OCI-LY7 (cell line): ENCODE measurements around the gene MSANTD1.

Experiments used
- CTCF ChIP-seq: fragments of 200-600 bp; sonication (generic); conservative IDR thresholded peaks from 2 replicates; pipeline ENCODE4 v1.5.1; 2014; ENCODE audit warnings: mild to moderate bottlenecking, antibody characterized with exemption, low read length, moderate library complexity, mixed read lengths
- EZH2phosphoT487 ChIP-seq: fragments of 200-600 bp; sonication (generic); IDR thresholded peaks from 2 replicates; pipeline ENCODE4 v1.6.1; 2018; ENCODE audit warnings: low read depth, borderline replicate concordance, mild to moderate bottlenecking, mixed run types, antibody characterized with exemption, low read length, moderate library complexity, mixed read lengths

GRCh38 chr4:3213661-3214250 lies 35.2 kb upstream of the MSANTD1 start:
- TF ChIP-seq CTCF (no peak), EZH2phosphoT487 (no peak)
